ENCODE data around the gene INO80C.
"Not testable (repeated sequence)": the region's sequence is repeated elsewhere in the genome, so short reads cannot be mapped to it uniquely, and the experiment has no call there.

The INO80C gene

DNA sequence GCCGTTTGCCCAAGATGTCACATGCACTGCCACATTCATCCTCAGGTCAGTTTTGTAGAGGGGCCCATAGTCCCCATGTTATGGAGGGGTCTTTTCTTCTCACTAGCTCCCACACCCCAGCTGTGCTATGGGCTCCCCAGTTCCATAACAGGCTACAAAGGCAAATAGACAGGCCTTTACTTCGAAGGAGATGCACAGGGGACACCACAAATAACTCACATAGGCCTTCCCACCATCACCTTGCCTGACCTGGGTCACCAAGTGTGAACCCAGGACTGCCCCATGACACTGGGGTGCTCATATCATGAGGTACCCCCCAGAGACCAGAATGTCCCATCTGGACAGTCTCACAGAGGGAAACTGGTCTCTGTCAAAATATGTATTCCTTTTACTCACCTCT, 15.0 kb upstream of the INO80C start:
- no peak for DNase-seq (ENCODE audit: low spot score)

GRCh38 chr18:35511833-35512232, 14.1 kb upstream of the INO80C start:
- DNase-seq (ENCODE audit: low spot score) = no peak

GRCh38 chr18:35511428-35511827, 13.7 kb upstream of the INO80C start:
- no peak for DNase-seq (ENCODE audit: low spot score)

DNA sequence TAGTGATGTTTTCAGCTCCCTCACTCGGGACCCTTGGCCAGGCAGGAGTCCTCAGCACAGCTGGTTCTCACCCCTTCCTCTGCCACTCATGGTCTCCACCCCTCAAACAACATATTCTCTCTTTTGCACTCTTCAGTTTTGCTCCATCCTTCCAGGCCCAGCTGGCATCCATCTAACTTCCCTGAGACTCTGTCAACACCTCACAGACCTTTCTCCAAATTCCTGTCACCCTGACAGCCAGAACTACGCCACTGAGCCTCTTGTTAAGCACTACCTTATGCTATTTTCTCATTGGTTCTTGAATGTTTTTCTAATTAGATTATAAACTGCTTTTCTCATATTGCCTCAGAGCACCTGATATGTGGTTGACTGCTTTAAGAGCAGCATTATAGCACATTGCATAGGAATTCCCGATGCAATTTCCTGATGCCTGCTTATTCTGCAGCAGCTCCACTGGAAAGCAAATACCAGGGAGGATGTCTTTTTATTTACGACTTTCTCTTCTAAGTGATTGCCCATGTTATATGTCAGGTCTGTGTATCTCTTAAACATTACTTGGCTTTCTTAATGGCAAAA, 12.4 kb upstream of the INO80C start:
- no peak for DNase-seq (ENCODE audit: low spot score)

DNA sequence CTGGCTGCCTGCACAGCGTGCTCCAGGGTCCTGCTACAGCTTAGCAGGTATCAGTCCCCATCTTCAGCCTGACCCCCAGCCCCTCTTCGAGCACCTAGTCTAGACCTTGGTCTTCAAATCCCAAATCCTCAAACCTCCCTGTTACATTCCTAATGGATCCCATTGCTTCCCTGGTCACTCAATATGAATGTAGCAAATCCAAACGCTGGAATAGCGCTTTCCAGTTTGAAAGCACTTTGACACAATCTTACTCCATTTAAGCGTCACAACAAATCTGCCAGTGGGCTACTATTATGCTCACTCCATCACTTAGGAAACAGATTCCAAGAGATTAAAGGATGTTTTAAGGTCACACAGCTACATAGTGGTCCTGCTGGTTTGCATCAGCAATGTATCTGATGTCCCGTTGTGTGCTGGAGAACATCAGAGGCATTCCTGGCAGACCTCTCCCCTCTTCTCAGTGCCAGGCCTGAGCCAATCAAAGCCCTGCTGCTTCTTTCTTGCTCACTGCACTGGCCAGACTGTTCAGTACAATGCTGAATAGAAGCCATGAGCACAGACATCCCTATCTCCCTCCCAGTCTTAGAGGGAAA, 11.1 kb upstream of the INO80C start:
- DNase-seq (ENCODE audit: low spot score) = no peak

DNA sequence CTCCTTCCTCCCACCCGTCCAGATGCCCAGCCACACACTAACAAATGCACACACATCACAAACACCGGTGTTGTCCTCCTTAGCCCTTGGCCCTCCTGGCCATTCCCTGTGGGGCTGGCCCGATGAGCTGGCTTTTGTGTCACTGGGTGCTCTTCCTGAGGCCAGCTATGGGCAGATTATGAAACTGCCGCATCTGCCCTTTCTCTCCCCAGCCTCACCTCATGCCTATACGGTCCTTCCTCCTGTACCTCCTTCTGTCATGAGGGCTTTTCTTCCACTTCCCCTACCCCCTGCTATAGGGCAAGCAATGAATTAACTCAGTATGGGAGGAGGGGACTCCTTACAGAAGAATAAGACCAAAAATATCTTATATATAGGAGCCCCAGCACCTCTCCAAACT, 10.3 kb upstream of the INO80C start:
- no peak for DNase-seq (ENCODE audit: low spot score)

GRCh38 chr18:35507623-35508022, 9.9 kb upstream of the INO80C start:
- no peak for DNase-seq (ENCODE audit: low spot score)

DNA sequence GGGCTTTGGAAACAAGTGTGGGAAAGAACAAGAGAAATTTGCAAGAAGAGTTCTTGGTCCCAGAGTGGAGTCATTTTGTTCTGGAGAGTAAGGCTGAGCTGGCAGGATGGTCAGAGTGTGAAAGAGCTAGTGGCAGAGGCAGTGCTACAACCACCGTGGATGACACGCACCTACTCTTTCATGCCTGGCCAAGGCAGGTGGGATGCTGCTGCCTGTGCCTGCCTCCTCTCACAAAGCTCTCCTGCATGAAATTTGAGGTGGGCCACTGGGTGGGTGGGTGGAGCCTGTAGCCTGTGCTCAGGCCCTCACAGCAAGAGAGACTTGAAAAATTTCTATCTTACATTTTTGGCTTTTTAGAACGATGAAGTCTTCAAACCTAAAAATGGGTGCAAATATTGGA, 9.4 kb upstream of the INO80C start:
- DNase-seq (ENCODE audit: low spot score) = no peak

DNA sequence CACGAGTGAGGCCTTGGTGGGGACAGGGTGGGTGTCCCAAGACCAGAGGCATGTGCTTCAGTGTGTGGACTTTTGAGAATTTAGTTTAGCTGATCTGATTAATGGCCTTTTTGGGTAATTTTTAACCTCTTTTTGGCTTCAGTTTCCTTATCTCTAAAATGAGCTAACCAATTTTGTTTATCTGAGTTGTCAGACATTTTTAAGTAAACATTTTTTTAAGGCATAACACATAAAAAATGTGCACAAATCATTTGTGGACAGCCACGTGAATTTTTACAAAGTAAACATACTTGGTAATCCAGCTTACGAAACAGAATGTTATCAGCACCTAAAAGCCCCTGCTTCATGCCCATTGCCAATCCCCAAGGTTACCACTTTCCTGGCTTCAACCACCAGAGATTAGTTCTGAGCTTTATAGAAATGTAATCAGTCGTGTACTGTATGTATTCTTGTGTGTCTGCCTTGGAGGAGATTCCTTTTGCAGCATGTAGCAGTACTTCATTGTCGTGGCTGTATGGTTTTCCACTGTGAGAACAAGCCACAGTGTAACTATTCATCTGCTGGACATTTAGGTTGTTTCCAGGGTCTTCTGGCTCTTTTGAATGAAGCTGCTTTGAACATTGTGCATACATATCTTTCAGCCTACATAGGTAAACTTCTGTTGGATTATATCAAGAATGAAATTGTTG, 8.4 kb upstream of the INO80C start:
- DNase-seq (ENCODE audit: low spot score) = no peak

GRCh38 chr18:35504996-35505395, 7.2 kb upstream of the INO80C start:
- DNase-seq (ENCODE audit: low spot score) = no peak

DNA sequence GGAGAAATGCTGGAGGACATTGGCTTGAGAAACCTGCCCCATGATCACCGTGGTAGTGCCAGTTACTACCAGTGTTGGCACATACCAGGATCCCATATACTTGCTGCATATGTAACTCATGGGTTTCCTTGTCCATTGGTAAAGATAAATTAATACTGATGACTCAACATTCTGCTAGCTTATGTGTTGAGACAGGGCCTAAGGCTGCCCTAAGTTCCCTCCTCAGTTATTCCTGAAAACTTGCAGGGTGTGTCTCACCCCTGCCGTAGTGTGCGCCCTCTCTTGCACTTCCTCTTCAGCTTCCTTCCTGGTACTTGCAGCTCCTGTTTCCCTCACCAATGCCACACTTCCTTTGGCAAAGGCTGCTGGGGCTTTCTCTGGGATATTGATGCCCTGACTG, 4.3 kb upstream of the INO80C start:
- no peak for DNase-seq (ENCODE audit: low spot score)

GRCh38 chr18:35501369-35501768, 3.6 kb upstream of the INO80C start:
- DNase-seq (ENCODE audit: low spot score) = no peak

DNA sequence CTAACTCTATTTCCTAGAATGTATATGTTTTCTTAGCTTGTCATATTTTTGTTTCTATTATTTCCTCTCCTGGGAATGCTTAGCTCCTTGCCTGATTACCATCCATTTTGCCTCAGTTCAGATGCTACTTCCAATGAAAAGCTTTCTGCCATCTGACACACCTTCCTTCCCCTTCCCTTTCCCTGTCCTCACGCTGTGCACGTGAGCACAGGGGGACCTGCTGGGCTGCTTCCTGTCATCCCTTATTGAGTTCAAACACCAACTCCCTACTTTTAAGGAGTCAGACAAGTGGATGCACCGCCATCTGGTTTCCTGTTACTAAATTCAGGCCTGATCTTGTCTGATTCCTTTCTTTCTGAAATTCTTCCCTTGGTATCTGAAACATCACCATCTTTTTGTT, 2.4 kb upstream of the INO80C start:
- no peak for DNase-seq (ENCODE audit: low spot score)

DNA sequence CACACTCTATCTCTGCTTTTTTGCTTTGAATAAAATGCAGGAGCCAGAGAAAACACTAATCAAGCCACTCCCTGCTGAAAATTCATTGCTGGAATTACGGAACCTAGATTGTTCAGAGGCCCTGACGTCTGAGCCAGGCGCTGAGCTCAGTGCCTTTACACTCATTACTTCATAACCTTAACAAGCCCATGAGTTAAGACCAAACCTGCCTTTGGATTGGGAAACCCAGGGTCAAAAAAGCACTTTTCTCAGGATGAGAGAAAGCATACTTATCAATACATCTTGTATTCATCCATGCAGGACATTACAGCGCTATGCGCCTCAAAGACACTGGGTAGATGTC, 762 bp downstream of the INO80C start:
- DNase-seq (ENCODE audit: low spot score) = peak; percentile 70

DNA sequence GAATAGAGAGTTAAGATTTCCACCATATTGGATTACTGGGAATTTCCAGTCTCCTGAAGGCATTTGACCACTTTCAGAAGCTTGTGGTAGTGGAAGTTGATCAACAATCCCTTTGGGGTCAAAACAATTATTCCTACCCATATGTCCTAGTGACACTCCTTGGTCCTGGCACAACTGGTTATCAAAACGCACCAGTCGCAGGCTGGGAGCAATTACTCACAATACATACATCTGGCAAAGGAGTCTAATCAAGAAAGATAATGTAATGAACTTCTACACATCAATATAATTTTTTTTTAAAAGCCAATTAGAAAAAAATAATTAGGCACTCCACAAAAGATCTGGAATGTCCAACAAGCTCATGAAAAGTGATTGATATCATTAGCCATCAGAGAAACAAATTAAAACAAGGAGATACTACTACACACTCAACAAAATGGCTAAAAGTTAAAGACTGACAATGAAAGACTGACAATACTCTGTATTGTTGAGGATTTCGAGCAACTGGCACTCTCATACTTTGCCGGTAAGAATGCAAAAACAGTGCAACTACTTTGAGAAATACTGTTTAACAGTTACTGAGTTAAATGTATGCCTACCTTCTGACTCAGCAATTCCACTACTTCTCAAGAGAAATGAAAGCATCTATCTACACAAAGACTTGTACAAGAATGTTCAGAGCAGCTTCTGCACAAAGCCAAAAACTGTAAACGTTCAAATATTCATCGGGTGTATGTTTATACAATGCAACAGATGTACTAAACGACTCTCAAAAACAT, 2.0 kb downstream of the INO80C start:
- no peak for DNase-seq (ENCODE audit: low spot score)

GRCh38 chr18:35494251-35495220, 3.2 kb downstream of the INO80C start:
- DNase-seq (ENCODE audit: low spot score) = no peak

GRCh38 chr18:35491700-35492077, 6.1 kb downstream of the INO80C start:
- no peak for DNase-seq (ENCODE audit: low spot score)

GRCh38 chr18:35490894-35491699, 6.7 kb downstream of the INO80C start:
- DNase-seq (ENCODE audit: low spot score) = no peak

DNA sequence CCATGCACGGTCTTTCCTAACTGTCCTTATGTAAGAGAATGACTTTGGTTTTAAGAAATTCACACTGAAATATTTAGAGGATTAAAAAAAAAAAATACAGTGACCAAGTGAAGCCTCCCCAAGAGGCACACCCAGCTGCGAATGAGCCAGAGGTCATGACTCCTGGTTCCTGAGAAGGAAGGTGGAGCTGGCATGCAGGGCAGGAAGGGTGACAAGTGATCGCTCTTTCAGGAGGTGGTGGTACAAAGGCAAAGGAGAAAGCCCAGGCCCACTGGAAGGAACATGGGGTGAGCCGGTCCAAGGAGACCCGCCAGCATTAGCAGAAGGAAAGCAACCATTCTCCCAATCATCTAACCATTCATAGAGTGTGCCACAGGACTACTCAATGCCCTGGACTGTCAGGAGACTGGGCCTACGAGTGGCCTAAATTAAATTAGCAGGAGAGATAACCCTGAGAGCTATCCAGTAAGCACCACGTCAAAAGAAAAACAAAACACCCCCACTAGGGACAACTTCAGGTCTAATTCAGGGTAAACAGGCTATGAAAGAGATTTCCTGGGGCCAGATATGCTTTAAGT, 7.8 kb downstream of the INO80C start:
- DNase-seq (ENCODE audit: low spot score) = no peak

DNA sequence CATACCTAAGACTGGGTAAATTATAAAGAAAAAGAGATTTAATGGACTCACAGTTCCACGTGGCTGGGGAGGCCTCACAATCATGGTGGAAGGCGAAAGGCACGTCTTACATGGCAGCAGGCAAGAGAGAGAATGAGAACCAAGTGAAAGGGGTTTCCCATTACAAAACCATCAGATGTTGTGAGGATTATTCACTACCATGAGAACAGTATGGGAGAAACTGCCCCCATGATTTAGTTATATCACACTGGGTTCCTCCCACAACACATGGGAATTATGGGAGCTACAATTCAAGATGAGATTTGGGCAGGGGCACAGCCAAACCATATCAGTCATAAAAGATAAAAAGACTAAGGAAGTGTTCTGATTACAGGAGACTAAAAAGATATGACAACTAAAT, 8.5 kb downstream of the INO80C start:
- DNase-seq (ENCODE audit: low spot score) = not testable (repeated sequence)

DNA sequence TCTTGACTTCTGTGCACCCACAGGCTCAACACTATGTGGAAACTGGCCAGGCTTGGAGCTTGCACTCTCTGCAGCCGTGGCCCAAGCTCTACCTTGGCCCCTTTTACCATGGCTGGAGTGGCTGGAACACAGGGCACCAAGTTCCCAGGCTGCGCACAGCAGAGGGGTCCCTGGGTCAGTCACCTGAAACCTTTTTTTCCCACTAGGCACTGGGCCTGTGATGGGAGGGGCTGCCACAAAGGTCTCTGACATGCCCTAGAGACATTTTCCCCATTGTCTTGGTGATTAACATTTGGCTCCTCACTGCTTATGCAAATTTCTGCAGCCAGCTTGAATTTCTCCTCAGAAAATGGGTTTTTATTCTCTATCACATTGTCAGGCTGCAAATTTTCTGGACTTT, 9.4 kb downstream of the INO80C start:
- not testable (repeated sequence) for DNase-seq (ENCODE audit: low spot score)
